Middle frontal gyrus (tissue), 1 donor: ENCODE results near the gene C16orf96.

Source experiments
- DNase-seq: peaks from one replicate; pipeline ENCODE4 v3.0.0-alpha.2; 2015; ENCODE audit warnings: low spot score; ENCODE audit errors: extremely low spot score

Gene C16orf96

DNA sequence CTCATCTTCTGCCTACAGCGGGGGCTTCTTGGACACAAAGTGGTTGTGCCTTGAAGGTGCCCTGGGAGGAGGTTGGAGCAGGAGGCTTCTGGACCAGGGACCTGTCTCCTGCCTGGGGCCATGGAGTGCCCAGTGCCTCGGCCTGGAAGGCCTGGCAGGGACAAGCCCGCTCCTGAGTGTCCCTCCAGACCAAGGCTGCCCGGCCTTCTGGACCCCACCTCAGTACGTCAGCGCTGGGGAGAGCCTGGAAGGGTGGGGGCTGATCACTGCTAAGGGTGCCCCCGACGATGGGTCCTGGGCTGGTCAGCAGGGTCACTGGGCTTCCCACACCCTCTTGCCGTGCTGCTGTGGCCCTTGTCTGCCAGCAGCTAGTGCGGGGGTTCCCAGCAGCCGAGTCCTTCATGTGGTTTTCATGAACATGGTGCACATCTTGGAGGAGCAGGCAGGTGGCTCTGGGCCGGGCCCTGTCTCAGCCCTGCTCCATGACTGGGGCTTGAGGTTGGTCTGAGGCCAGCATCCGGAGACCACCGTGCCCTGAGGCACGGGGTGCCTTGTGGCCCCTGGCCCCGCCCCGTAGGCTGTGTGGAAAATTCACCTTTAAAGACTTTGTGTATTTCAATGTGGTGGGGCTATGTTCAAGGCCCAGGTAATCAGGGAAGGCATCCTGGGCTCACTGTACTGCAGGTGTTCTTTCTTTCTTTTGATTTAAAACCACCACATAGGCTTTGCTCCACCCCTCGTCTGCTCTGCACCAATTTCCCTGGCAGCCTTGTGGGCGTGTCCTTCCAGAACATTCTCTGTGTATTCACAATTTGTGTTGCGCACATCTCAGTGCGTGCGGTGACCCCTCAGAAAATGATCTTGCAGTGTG, 90.9 kb downstream of the C16orf96 start:
- no peak for DNase-seq

DNA sequence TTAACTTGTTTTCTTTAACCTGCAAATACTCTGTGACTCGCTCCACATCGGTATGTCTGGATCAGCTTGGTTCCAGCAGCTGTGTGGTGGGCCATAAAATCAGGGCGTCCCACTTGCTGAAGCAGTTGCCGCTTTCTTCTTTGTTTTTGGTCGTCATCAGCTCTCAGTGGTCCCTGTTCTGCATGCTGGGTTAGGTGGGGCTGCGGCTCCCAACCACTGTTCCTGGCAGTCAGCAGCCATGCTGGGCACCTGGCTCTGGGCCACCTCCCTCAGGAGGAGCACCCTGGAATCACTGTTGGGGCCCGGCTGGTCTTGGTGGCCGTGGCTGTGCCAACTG, 91.5 kb downstream of the C16orf96 start:
- no peak for DNase-seq

DNA sequence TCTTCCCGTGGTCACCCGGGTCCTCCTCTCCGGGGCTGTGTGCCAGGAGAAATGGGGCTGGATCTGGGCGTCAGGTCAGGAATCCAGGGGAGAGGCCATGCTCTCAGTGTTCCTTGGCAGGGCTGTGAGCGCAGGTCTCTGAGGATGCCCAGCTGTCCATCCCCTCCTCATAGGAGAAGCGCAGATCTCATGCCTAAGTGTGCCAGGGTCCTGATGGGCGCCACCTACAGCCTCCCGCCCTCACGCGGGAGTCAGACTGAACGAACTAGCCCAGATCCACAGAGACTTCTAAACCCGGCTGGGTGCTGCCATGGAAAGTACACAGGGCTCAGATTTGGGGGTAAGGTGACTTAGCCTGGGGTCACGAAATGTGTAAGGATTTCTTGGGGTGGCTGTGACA, 92.8 kb downstream of the C16orf96 start:
- no peak for DNase-seq

DNA sequence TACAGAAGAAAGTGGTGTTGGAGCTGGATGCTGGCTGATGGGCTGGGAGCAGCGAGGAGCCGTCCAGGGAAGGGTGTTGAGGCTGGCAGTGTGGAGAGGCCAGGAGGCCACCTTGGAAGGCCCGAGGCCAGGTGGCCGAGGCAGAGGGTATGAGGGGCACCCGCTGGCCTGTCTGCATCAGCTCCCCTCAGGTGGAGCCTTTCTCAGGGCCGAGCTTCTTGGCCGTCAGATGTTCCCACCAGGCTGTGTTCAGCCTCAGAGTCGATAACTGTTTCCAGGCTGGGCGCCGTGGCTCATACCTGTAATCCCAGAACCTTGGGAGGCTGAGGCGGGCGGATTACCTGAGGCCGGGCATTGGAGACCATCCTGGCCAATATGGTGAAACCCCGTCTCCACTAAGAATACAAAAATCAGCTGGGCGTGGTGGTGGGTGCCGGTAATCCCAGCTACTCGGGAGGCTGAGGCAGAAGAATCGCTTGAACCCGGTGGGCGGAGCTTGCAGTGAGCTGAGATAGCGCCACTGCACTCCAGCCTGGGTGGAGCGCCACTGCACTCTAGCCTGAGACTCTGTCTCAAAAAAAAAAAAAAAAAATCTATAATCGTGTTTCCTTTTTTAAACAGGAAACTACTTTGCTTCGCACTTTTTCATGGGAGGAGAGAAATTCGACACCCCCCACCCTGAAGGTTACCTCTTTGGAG, 93.8 kb downstream of the C16orf96 start:
- no peak for DNase-seq
